HCT116 (cell line): ENCODE data around the gene GOLGA8K.
"Not testable (repeated sequence)": the region's sequence is repeated elsewhere in the genome, so short reads cannot be mapped to it uniquely, and the experiment has no call there.

ENCODE experiments used
- CBX3 ChIP-seq: IDR thresholded peaks from 2 replicates; pipeline ENCODE4 v1.6.1; 2012; ENCODE audit warnings: low read depth
- EZH2 ChIP-seq: fragments of 200-600 bp; sonication (generic); IDR thresholded peaks from 2 replicates; pipeline ENCODE4 v1.6.1; 2017; ENCODE audit warnings: antibody characterized with exemption, mixed run types
- EZH2phosphoT487 ChIP-seq: fragments of 200-600 bp; IDR thresholded peaks from 2 replicates; pipeline ENCODE4 v1.6.1; 2018; ENCODE audit warnings: antibody characterized with exemption, borderline replicate concordance
- FOSL1 ChIP-seq: IDR thresholded peaks from 2 replicates; pipeline ENCODE4 v1.6.1; 2012; ENCODE audit warnings: low read depth
- MAX ChIP-seq: IDR thresholded peaks from 2 replicates; pipeline ENCODE4 v1.6.1; 2012
- POLR2A ChIP-seq: IDR thresholded peaks from 2 replicates; pipeline ENCODE4 v1.7.0; 2011; ENCODE audit warnings: borderline replicate concordance; ENCODE audit not compliant: insufficient read depth, insufficient read length; ENCODE audit errors: extremely low read depth
- POLR2AphosphoS5 ChIP-seq: IDR thresholded peaks from 2 replicates; pipeline ENCODE4 v1.6.1; 2011; ENCODE audit warnings: mild to moderate bottlenecking, low read depth, low read length, moderate library complexity
- REST ChIP-seq: IDR thresholded peaks from 2 replicates; pipeline ENCODE4 v1.6.1; 2012; ENCODE audit warnings: low read depth
- YY1 ChIP-seq: IDR thresholded peaks from 2 replicates; pipeline ENCODE4 v1.6.1; 2011; ENCODE audit warnings: low read length, low read depth, moderate library complexity, mild to moderate bottlenecking; ENCODE audit not compliant: insufficient replicate concordance; ENCODE audit errors: extremely low read depth
- ZFX ChIP-seq: fragments of 450-650 bp; IDR thresholded peaks from 2 replicates; pipeline ENCODE4 v1.6.1; 2017
- ZNF274 ChIP-seq: fragments of 200-500 bp; sonication (Bioruptor generic); IDR thresholded peaks from 2 replicates; pipeline ENCODE4 v1.6.1; 2014; ENCODE audit warnings: mild to moderate bottlenecking, low read depth, low read length, inconsistent platforms
- TF ChIP-seq, protein P1 (sequence below), 3 experiments: fragments of 200-600 bp in 1 of 3; sonication (generic) in 1 of 3; IDR thresholded peaks in 2 of 3; conservative IDR thresholded peaks in 1 of 3; 2 replicates each; pipeline ENCODE4 v1.5.1; 2012 to 2017; ENCODE audit warnings: low read depth in 2 of 3, low read length in 2 of 3, antibody characterized with exemption in 1 of 3, borderline replicate concordance in 1 of 3, control low read depth in 1 of 3, mild to moderate bottlenecking in 1 of 3, mixed read lengths in 1 of 3, mixed run types in 1 of 3, moderate library complexity in 1 of 3; ENCODE audit not compliant: insufficient read depth in 1 of 3
- TF ChIP-seq, protein P2 (sequence below): IDR thresholded peaks from 2 replicates; pipeline ENCODE4 v1.6.1; 2012

DNA sequence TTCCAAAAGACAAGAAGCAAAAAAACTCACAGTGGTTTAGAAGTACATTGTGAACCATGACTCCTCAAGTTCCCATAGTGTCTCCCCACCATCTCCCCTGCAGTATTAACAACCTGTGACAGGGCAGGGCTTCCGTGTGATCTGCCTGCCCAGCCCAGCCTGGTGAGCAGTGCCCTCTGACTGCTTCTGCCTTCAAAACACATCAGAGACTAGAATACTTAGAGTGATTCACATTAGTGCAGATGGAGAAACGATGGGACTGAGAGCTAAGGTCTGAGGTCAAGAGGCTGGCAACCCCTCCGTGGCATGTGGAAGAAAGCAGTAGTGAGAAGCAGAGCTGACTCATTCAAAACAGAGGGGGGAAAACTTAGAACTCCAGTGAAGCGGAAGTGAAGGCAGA, 24.5 kb upstream of the GOLGA8K start:
- not testable (repeated sequence) for TF ChIP-seq FOSL1, EZH2, ZFX, ZNF274, POLR2AphosphoS5, POLR2A, CBX3, EZH2phosphoT487, REST, MAX, YY1
- TF ChIP-seq, protein P1, sequence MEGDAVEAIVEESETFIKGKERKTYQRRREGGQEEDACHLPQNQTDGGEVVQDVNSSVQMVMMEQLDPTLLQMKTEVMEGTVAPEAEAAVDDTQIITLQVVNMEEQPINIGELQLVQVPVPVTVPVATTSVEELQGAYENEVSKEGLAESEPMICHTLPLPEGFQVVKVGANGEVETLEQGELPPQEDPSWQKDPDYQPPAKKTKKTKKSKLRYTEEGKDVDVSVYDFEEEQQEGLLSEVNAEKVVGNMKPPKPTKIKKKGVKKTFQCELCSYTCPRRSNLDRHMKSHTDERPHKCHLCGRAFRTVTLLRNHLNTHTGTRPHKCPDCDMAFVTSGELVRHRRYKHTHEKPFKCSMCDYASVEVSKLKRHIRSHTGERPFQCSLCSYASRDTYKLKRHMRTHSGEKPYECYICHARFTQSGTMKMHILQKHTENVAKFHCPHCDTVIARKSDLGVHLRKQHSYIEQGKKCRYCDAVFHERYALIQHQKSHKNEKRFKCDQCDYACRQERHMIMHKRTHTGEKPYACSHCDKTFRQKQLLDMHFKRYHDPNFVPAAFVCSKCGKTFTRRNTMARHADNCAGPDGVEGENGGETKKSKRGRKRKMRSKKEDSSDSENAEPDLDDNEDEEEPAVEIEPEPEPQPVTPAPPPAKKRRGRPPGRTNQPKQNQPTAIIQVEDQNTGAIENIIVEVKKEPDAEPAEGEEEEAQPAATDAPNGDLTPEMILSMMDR (IDR thresholded peaks at IDR 0.05 in 2 of 3, conservative IDR thresholded peaks at IDR 0.05 in 1 of 3; ENCODE audit: borderline replicate concordance in 1 of 3, insufficient read depth in 1 of 3, low read depth in 2 of 3, low read length in 2 of 3) = not testable (repeated sequence)
- TF ChIP-seq, protein P2, sequence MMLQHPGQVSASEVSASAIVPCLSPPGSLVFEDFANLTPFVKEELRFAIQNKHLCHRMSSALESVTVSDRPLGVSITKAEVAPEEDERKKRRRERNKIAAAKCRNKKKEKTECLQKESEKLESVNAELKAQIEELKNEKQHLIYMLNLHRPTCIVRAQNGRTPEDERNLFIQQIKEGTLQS = not testable (repeated sequence)
